Left renal cortex interstitium (tissue), 4 donors: ENCODE results near the gene MECP2. TPM values are rescaled to one million over a fixed set of nuclear protein-coding genes. Genes with fewer than 3 reads are reported as not detected.
A peak's percentile ranks its signal among the peaks of the same experiment; 100 is the strongest.

Experiments
- DNase-seq, 4 donors: peaks; one replicate each; pipeline ENCODE4 v3.0.0-alpha.2; 2013; ENCODE audit warnings: low read depth in 4 of 4, low spot score in 2 of 4, missing footprints in 1 of 4
- polyA plus RNA-seq, 4 donors: library from polyadenylated mRNA; unstranded; fragments of 120-200 nt; gene quantifications; one replicate each; pipeline ENCODE4 v1.2.1, GENCODE V29; 2013; ENCODE audit not compliant: insufficient read length in 4 of 4

The MECP2 gene
- polyA plus RNA-seq, 4 donors, result 24.5 to 40.0 (median 30.6) TPM

DNA sequence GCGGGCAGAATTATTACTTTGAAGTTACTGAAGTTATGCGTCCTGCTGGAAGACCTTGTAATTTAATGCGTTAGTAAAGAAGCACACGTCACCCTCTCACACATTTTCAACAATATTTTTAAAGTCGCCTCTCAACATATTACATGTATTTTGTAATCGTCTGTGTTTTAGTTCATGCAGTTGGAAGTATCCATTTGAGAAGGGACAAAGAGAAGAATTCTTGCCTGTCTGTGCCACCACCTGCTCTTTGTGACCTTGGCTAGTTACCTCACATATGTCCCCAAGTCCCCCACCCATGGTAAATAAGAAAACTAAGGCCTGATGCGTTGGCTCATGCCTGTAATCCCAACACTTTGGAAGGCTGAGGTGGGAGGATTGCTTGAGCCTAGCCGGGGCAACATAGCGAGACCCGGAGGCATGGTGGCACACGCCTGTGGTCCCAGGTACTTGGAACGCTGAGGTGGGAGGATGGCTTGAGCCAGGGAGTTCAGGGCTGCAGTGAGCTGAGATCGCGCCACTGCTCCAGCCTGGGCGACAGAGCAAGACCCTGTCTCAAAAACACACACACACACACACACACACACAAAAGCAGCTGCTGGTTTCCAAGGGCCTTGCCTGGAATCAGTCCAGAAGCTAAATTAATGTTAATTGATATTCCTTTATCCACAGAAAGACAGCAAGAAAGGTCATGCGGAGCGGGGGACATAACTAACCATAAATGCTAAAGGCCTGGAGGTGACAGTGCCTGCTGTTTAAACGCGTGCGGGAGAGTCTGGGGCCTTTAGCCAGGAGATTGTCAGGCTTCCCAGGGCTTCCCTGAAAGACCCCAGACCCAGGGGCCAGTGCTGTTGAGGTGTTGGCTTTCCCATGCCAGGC is 124.2 kb downstream of the MECP2 start:
- no peak for DNase-seq

DNA sequence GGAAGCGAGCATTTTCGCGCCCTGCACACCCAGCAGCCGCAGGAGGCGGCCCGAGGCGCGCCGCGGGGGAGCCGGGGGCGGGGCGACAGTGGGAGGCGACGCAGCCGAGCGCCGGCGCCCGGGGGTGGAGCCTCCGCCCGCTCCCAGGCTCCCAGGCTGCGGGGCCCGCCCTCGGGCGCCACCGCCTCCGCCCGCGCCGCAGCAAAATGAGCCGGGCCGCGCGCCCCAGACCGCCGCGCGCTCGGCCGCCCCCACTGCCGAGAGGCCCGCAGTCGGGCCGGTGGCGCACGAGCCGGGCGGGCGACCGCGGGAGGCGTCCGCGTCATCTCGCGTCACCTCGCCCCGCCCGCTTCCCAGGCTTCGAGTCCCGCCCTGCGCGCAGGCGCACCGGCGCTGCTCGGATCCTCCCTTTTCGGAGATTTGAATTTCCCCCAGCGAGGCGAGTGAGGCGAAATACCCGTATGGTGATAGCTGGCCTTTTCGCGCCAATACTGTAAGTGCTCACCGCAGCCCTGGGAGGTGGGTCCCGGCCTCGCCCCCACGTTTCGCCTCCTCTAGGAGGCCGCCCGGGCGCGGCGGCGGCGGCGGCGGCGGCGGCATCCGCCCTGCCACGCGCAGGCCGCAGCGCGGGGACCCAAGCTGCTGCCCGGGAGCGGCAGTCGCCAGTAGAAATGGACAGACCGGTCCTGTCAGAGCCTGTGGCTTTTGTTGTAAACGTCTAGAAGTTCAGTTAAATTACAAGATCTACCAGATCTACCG is 125.0 kb downstream of the MECP2 start, which contains the start of gene TMEM187:
Gene TMEM187, plus strand, starts transcription at position 387 of the 759 bp plus-strand sequence. CDS start 9,309 bp downstream, outside the sequence.
- peak; percentile 45 to 66 (median 62) for DNase-seq

Other genes starting within 250 kb of the MECP2 start
- 10 to 100 TPM; 44.5 to 68.5 (median 54.5) TPM for gene L1CAM, start 211.5 kb downstream of the MECP2 start, polyA plus RNA-seq
- 1 to 10 TPM; 1.1 to 4.7 (median 3.3) TPM for gene AVPR2, start 193.0 kb downstream of the MECP2 start, polyA plus RNA-seq
- gene ARHGAP4, start 171.5 kb downstream of the MECP2 start, polyA plus RNA-seq, result 10 to 100 TPM; 19.0 to 48.5 (median 36.0) TPM
- 10 to 100 TPM; 50.5 to 80.7 (median 76.8) TPM for gene NAA10, start 162.7 kb downstream of the MECP2 start, polyA plus RNA-seq
- 10 to 100 TPM; 19.4 to 24.3 (median 21.5) TPM for gene RENBP, start 153.1 kb downstream of the MECP2 start, polyA plus RNA-seq
- gene HCFC1, start 125.9 kb downstream of the MECP2 start, polyA plus RNA-seq, result 10 to 100 TPM; 31.9 to 59.3 (median 45.1) TPM
- 10 to 100 TPM in 1 of 4 donors, 1 to 10 TPM in 3; 5.9 to 10.9 (median 8.0) TPM for gene TMEM187, start 125.0 kb downstream of the MECP2 start, polyA plus RNA-seq
- 10 to 100 TPM; 51.1 to 69.0 (median 61.1) TPM for gene IRAK1, start 77.8 kb downstream of the MECP2 start, polyA plus RNA-seq
- not detected for gene OPN1LW, start 46.5 kb upstream of the MECP2 start, polyA plus RNA-seq
- gene OPN1MW, start 84.9 kb upstream of the MECP2 start, polyA plus RNA-seq, result not detected
- not detected for gene OPN1MW2, start 122.0 kb upstream of the MECP2 start, polyA plus RNA-seq
- gene OPN1MW3, start 159.9 kb upstream of the MECP2 start, polyA plus RNA-seq, result not detected
- gene TEX28, start 197.4 kb upstream of the MECP2 start, polyA plus RNA-seq, result not detected
- under 1 TPM; 0.33 to 0.61 (median 0.53) TPM for gene TKTL1, start 198.1 kb upstream of the MECP2 start, polyA plus RNA-seq